ENCODE results near the gene PARP6.
"Not testable (repeated sequence)": the region's sequence is repeated elsewhere in the genome, so short reads cannot be mapped to it uniquely, and the experiment has no call there.

PARP6 gene

GRCh38 chr15:72288796-72289596 lies 16.6 kb upstream of the PARP6 start:
- peak; percentile 21 for ATAC-seq
- Mint-ChIP-seq H3K4me1 (no peaks in the 10 kb centered on the region), H3K27me3 (no peaks in the 10 kb centered on the region), H3K9me3 (no peaks in the 10 kb centered on the region), H3K36me3 (peaks cover 9% of the 10 kb centered on the region), H3K27ac (no peak overlapping the region), H3K4me3 (no peak overlapping the region)

GRCh38 chr15:72285927-72286516 lies 13.7 kb upstream of the PARP6 start:
- Mint-ChIP-seq H3K27ac (no peak overlapping the region), H3K4me1 (no peaks in the 10 kb centered on the region)
- peak; percentile 54 for ATAC-seq

GRCh38 chr15:72285402-72285801 lies 13.0 kb upstream of the PARP6 start:
- peaks cover 5% of the 10 kb centered on the region for H3K36me3 Mint-ChIP-seq

More at GRCh38 chr15:72285927-72286516, 13.7 kb upstream of the PARP6 start:
- no peak overlapping the region for H3K4me3 Mint-ChIP-seq
- H3K9me3 Mint-ChIP-seq = no peaks in the 10 kb centered on the region
- H3K27me3 Mint-ChIP-seq = no peaks in the 10 kb centered on the region
- peaks cover 5% of the 10 kb centered on the region for H3K36me3 Mint-ChIP-seq

GRCh38 chr15:72284781-72285180 lies 12.4 kb upstream of the PARP6 start:
- no peak for ATAC-seq
- no peak overlapping the region for H3K4me3 Mint-ChIP-seq
- H3K27ac Mint-ChIP-seq = no peak overlapping the region
- H3K9me3 Mint-ChIP-seq = no peaks in the 10 kb centered on the region
- H3K27me3 Mint-ChIP-seq = no peaks in the 10 kb centered on the region
- no peaks in the 10 kb centered on the region for H3K4me1 Mint-ChIP-seq
- H3K36me3 Mint-ChIP-seq = peaks cover 5% of the 10 kb centered on the region

More at GRCh38 chr15:72285402-72285801, 13.0 kb upstream of the PARP6 start:
- ATAC-seq = no peak
- Mint-ChIP-seq H3K9me3 (no peaks in the 10 kb centered on the region), H3K4me1 (no peaks in the 10 kb centered on the region), H3K27me3 (no peaks in the 10 kb centered on the region), H3K27ac (no peak overlapping the region), H3K4me3 (no peak overlapping the region)

GRCh38 chr15:72281713-72282112 lies 9.4 kb upstream of the PARP6 start:
- ATAC-seq = no peak
- no peaks in the 10 kb centered on the region for H3K9me3 Mint-ChIP-seq
- H3K27ac Mint-ChIP-seq = no peak overlapping the region
- no peaks in the 10 kb centered on the region for H3K27me3 Mint-ChIP-seq
- no peaks in the 10 kb centered on the region for H3K4me1 Mint-ChIP-seq
- peaks cover 5% of the 10 kb centered on the region for H3K36me3 Mint-ChIP-seq
- no peak overlapping the region for H3K4me3 Mint-ChIP-seq

GRCh38 chr15:72280751-72281150 lies 8.4 kb upstream of the PARP6 start:
- Mint-ChIP-seq H3K36me3 (peaks cover 5% of the 10 kb centered on the region), H3K9me3 (no peaks in the 10 kb centered on the region), H3K4me1 (no peaks in the 10 kb centered on the region), H3K27ac (no peak overlapping the region), H3K4me3 (no peak overlapping the region), H3K27me3 (no peaks in the 10 kb centered on the region)
- no peak for ATAC-seq

GRCh38 chr15:72278737-72279136 lies 6.4 kb upstream of the PARP6 start:
- H3K36me3 Mint-ChIP-seq = peaks cover 5% of the 10 kb centered on the region
- ATAC-seq = peak; percentile 31
- no peak overlapping the region for H3K27ac Mint-ChIP-seq

GRCh38 chr15:72276326-72276700 lies 4.0 kb upstream of the PARP6 start:
- Mint-ChIP-seq H3K27ac (no peak overlapping the region), H3K9me3 (no peaks in the 10 kb centered on the region), H3K4me3 (no peak overlapping the region), H3K4me1 (peaks cover 23% of the 10 kb centered on the region), H3K36me3 (no peaks in the 10 kb centered on the region), H3K27me3 (no peaks in the 10 kb centered on the region)
- no peak for ATAC-seq

More at GRCh38 chr15:72278737-72279136, 6.4 kb upstream of the PARP6 start:
- H3K4me3 Mint-ChIP-seq = no peak overlapping the region
- H3K27me3 Mint-ChIP-seq = no peaks in the 10 kb centered on the region
- H3K9me3 Mint-ChIP-seq = no peaks in the 10 kb centered on the region
- H3K4me1 Mint-ChIP-seq = peaks cover 5% of the 10 kb centered on the region

- ATAC-seq, H3K27me3 Mint-ChIP-seq, H3K27ac Mint-ChIP-seq, H3K36me3 Mint-ChIP-seq, H3K9me3 Mint-ChIP-seq, H3K4me3 Mint-ChIP-seq: not testable (repeated sequence)
- H3K4me1 Mint-ChIP-seq = peaks cover 28% of the 10 kb centered on the region
Observed at GRCh38 chr15:72275635-72276325, 3.4 kb upstream of the PARP6 start.

GRCh38 chr15:72272997-72273352 lies 621 bp upstream of the PARP6 start:
- peak overlapping the region; percentile 82 for H3K4me3 Mint-ChIP-seq
- ATAC-seq = no peak
- peaks cover 46% of the 10 kb centered on the region for H3K4me1 Mint-ChIP-seq
- peak overlapping the region; percentile 85 for H3K27ac Mint-ChIP-seq
- peaks cover 13% of the 10 kb centered on the region for H3K36me3 Mint-ChIP-seq
- H3K9me3 Mint-ChIP-seq = no peaks in the 10 kb centered on the region
- H3K27me3 Mint-ChIP-seq = no peaks in the 10 kb centered on the region

GRCh38 chr15:72271895-72272212 lies 500 bp downstream of the PARP6 start:
- ATAC-seq = no peak
- peaks cover 50% of the 10 kb centered on the region for H3K4me1 Mint-ChIP-seq
- peaks cover 19% of the 10 kb centered on the region for H3K36me3 Mint-ChIP-seq
- H3K27ac Mint-ChIP-seq = peak overlapping the region; percentile 85
- H3K4me3 Mint-ChIP-seq = peak overlapping the region; percentile 91
- no peaks in the 10 kb centered on the region for H3K9me3 Mint-ChIP-seq
- H3K27me3 Mint-ChIP-seq = no peaks in the 10 kb centered on the region

GRCh38 chr15:72271221-72271620 lies 1.1 kb downstream of the PARP6 start:
- Mint-ChIP-seq H3K27ac (peak overlapping the region; percentile 85), H3K9me3 (no peaks in the 10 kb centered on the region), H3K4me3 (peak overlapping the region; percentile 91), H3K4me1 (peaks cover 50% of the 10 kb centered on the region), H3K36me3 (peaks cover 24% of the 10 kb centered on the region), H3K27me3 (no peaks in the 10 kb centered on the region)
- no peak for ATAC-seq

- H3K27ac Mint-ChIP-seq = no peak overlapping the region
- no peak for ATAC-seq
- H3K36me3 Mint-ChIP-seq = peaks cover 37% of the 10 kb centered on the region
- no peaks in the 10 kb centered on the region for H3K27me3 Mint-ChIP-seq
- peaks cover 50% of the 10 kb centered on the region for H3K4me1 Mint-ChIP-seq
- H3K4me3 Mint-ChIP-seq = no peak overlapping the region
- no peaks in the 10 kb centered on the region for H3K9me3 Mint-ChIP-seq
Observed at GRCh38 chr15:72269739-72270138, 2.6 kb downstream of the PARP6 start.

GRCh38 chr15:72265031-72265430 lies 7.3 kb downstream of the PARP6 start:
- Mint-ChIP-seq H3K36me3 (peaks cover 75% of the 10 kb centered on the region), H3K27me3 (no peaks in the 10 kb centered on the region), H3K27ac (no peak overlapping the region), H3K9me3 (no peaks in the 10 kb centered on the region), H3K4me1 (peaks cover 20% of the 10 kb centered on the region), H3K4me3 (no peak overlapping the region)
- no peak for ATAC-seq

- peaks cover 82% of the 10 kb centered on the region for H3K36me3 Mint-ChIP-seq
- H3K27ac Mint-ChIP-seq = no peak overlapping the region
- H3K27me3 Mint-ChIP-seq = no peaks in the 10 kb centered on the region
- no peaks in the 10 kb centered on the region for H3K4me1 Mint-ChIP-seq
- no peaks in the 10 kb centered on the region for H3K9me3 Mint-ChIP-seq
- no peak overlapping the region for H3K4me3 Mint-ChIP-seq
- no peak for ATAC-seq
Observed at GRCh38 chr15:72252663-72253299, 19.6 kb downstream of the PARP6 start.
